HL-60 (cell line): ENCODE results near the gene TMEM201.

Experiments used
- CTCF ChIP-seq: IDR thresholded peaks from one replicate; pipeline ENCODE4 v1.5.1; 2011; ENCODE audit warnings: low read length, control low read depth, inconsistent platforms; ENCODE audit not compliant: insufficient read depth
- GABPA ChIP-seq: IDR thresholded peaks from 2 replicates; pipeline ENCODE4 v1.6.1; 2012; ENCODE audit warnings: low read depth
- POLR2AphosphoS5 ChIP-seq: IDR thresholded peaks from 2 replicates; pipeline ENCODE4 v1.6.1; 2012; ENCODE audit warnings: low read depth
- REST ChIP-seq: IDR thresholded peaks from 2 replicates; pipeline ENCODE4 v1.6.1; 2012; ENCODE audit warnings: low read depth; ENCODE audit not compliant: insufficient replicate concordance

GRCh38 chr1:9601942-9602793, 13.5 kb downstream of the TMEM201 start:
- TF ChIP-seq CTCF (no peak), POLR2AphosphoS5 (no peak), REST (no peak), GABPA (no peak)
